ENCODE data around the gene LRCH4. TPM values are rescaled to one million over a fixed set of nuclear protein-coding genes. Genes with fewer than 3 reads are reported as not detected.

Gene LRCH4
- total and polyA plus RNA-seq, 2 of the 13 experiments (the other 11 are each of a cell fraction or from before 2014, with no cell fraction given): 7.0 to 9.3 TPM

- Histone ChIP-seq H3K9me3 (ENCODE audit: low read length) (no peaks in the 10 kb centered on the region), H2AFZ (ENCODE audit: low read length) (no peak overlapping the region), H3K4me2 (ENCODE audit: low read depth, low read length) (no peak overlapping the region), H3K9ac (ENCODE audit: insufficient read depth, low read depth, low read length) (no peak overlapping the region), H3K27me3 (ENCODE audit: control insufficient read depth in 1 of 2, insufficient read depth in 2 of 2, low read length in 2 of 2) (no peaks in the 10 kb centered on the region), H3K79me2 (ENCODE audit: insufficient read depth, low read length) (no peaks in the 10 kb centered on the region), H4K20me1 (ENCODE audit: insufficient read depth, low read length) (no peaks in the 10 kb centered on the region), H3K4me3 (replicated peaks in 1 of 3; ENCODE audit: insufficient read depth in 1 of 3, low read depth in 2 of 3, low read length in 3 of 3) (no peak overlapping the region), H3K4me1 (ENCODE audit: insufficient read depth, low read length) (peaks cover 37% of the 10 kb centered on the region), H3K27ac (ENCODE audit: extremely low read length, insufficient read depth, low read length) (no peak overlapping the region), H3K36me3 (replicated peaks in 1 of 2; ENCODE audit: control insufficient read depth in 1 of 2, insufficient read depth in 2 of 2, low read length in 2 of 2) (peaks cover 5 to 15% of the 10 kb centered on the region in 2 experiments; a peak in 1 of 5 replicates)
- no peak for FAIRE-seq
- intact Hi-C loops (cut with micrococcal nuclease; ENCODE audit: unreplicated experiment): no loop called here
- no peak for DNase-seq (ENCODE audit: low spot score)
- CTCF ChIA-PET (ENCODE audit: low intra/inter-chr PET ratio, low total read pairs): interaction anchor here (1.3 kb wide), 1 partner anchor 14 kb away, joined by 4 read pairs; no protein-coding TSS in a partner anchor
- no peak for ATAC-seq
- BruUV-seq (replicated peaks): no TSS peak
- WGBS (ENCODE audit: low lambda C conversion rate): 94% methylated on average over 33 of the region's 44 CpGs
- POLR2A ChIA-PET: no interaction called here
- in situ Hi-C loops (cut with HindIII; ENCODE audit: extremely low pct_ligation_motif_present, low pct_unique_long_range_greater_than_20kb): no loop called here
- no peak for TF ChIP-seq HOXA9 (CRISPR knock-in tag; IDR thresholded peaks at IDR 0.05; ENCODE audit: borderline replicate concordance)
- TF ChIP-seq AGO2 (optimal IDR thresholded peaks at IDR 0.05; ENCODE audit: low read depth, low read length): peak; percentile 96
- TF ChIP-seq ZNF75D (CRISPR knock-in tag; IDR thresholded peaks at IDR 0.05; ENCODE audit: borderline replicate concordance): no peak
- no peak for TF ChIP-seq PHF20 (CRISPR knock-in tag; IDR thresholded peaks at IDR 0.05)
- no peak for TF ChIP-seq ZNF451 (CRISPR knock-in tag; IDR thresholded peaks at IDR 0.05)
- 0 out of 2 replicates have a peak, but pooled peaks have one; percentile 5 for TF ChIP-seq PCBP1 (IDR thresholded peaks at IDR 0.05; ENCODE audit: borderline replicate concordance, low read depth, low read length)
- peak; percentile 98 for TF ChIP-seq AGO1 (IDR thresholded peaks at IDR 0.05; ENCODE audit: low read depth, low read length, poor library complexity, severe bottlenecking)
- TF ChIP-seq ZSCAN31 (CRISPR knock-in tag; IDR thresholded peaks at IDR 0.05; ENCODE audit: low read depth): no peak
- TF ChIP-seq SNRNP70 (IDR thresholded peaks at IDR 0.05; ENCODE audit: low read depth, low read length): 0 out of 2 replicates have a peak, but pooled peaks have one; percentile 22
- TF ChIP-seq PRDM10 (CRISPR knock-in tag; IDR thresholded peaks at IDR 0.05; ENCODE audit: low read depth): no peak
- TF ChIP-seq HNRNPL (IDR thresholded peaks at IDR 0.05; ENCODE audit: low read depth, low read length): peak; percentile 13; the same call in 1 of the 2 replicates
- TF ChIP-seq ATF2 (CRISPR knock-in tag; IDR thresholded peaks at IDR 0.05): no peak
- TF ChIP-seq, protein P1, sequence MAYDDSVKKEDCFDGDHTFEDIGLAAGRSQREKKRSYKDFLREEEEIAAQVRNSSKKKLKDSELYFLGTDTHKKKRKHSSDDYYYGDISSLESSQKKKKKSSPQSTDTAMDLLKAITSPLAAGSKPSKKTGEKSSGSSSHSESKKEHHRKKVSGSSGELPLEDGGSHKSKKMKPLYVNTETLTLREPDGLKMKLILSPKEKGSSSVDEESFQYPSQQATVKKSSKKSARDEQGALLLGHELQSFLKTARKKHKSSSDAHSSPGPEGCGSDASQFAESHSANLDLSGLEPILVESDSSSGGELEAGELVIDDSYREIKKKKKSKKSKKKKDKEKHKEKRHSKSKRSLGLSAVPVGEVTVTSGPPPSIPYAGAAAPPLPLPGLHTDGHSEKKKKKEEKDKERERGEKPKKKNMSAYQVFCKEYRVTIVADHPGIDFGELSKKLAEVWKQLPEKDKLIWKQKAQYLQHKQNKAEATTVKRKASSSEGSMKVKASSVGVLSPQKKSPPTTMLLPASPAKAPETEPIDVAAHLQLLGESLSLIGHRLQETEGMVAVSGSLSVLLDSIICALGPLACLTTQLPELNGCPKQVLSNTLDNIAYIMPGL (CRISPR knock-in tag; IDR thresholded peaks at IDR 0.05; ENCODE audit: borderline replicate concordance in 1 of 2, low read depth in 1 of 2): no peak
- TF ChIP-seq, protein P2, sequence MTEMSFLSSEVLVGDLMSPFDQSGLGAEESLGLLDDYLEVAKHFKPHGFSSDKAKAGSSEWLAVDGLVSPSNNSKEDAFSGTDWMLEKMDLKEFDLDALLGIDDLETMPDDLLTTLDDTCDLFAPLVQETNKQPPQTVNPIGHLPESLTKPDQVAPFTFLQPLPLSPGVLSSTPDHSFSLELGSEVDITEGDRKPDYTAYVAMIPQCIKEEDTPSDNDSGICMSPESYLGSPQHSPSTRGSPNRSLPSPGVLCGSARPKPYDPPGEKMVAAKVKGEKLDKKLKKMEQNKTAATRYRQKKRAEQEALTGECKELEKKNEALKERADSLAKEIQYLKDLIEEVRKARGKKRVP (CRISPR knock-in tag; IDR thresholded peaks at IDR 0.05): no peak
Measured at GRCh38 chr7:100574362-100575205, 11.3 kb downstream of the LRCH4 start.

All from HepG2 (cell line).